GM19099 (cell line): Measurements from ENCODE around the gene PLXDC1.

Source experiments
- POLR2A ChIP-seq: IDR thresholded peaks from 3 replicates; pipeline ENCODE4 v1.6.1; 2011; ENCODE audit warnings: low read depth; ENCODE audit not compliant: insufficient read length; ENCODE audit errors: extremely low read depth

Gene PLXDC1

GRCh38 chr17:39191750-39192510 is 40.5 kb upstream of the PLXDC1 start:
- no peak for TF ChIP-seq POLR2A

GRCh38 chr17:39187152-39187830 is 35.9 kb upstream of the PLXDC1 start:
- TF ChIP-seq POLR2A, result no peak

DNA sequence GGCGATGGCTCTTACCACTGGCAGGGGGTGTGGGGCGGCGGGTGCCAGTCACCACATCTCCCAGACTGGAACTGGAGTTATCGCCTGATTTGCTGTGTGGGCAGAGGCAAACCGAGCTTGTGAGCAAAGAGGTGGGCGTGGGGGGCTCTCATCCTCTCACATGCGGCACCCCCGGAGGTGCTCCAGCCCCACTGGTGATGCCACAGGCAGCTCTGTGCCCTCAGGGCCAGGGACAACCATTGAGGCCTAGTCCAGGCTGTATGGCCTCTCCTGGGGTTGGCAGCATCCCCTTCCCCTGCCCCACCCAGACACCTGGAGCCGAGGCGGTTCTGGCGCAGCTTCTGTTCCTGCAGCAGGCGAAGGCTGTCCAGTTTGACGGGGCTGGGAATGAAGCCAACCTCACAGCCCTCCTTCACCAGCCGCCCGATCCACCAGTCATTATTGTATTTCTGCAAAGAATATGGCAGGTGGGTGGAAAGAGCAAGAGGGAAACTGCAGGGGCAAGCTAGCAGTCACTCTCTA is 35.1 kb upstream of the PLXDC1 start:
- no peak for TF ChIP-seq POLR2A

GRCh38 chr17:39183720-39184119 is 32.3 kb upstream of the PLXDC1 start:
- TF ChIP-seq POLR2A, result no peak

DNA sequence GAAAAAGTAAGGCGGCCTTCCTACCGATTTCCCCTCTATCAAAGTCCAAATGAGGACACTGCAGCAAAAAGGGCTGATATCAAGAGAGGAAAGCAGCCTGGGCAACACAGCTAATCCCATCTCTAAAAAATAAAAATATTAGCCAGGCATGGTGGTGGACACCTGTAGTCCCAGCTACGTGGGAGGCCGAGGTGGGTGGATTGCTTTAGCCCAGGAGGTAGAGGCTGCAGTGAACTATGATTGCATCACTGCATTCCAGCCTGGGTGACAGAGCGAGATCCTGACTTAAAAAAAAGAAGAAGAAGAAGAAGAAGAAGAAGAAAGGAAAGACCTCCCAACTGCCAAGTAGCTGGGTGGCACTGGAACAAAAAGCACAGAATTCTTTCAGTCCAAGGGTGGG is 31.6 kb upstream of the PLXDC1 start:
- TF ChIP-seq POLR2A, result no peak

DNA sequence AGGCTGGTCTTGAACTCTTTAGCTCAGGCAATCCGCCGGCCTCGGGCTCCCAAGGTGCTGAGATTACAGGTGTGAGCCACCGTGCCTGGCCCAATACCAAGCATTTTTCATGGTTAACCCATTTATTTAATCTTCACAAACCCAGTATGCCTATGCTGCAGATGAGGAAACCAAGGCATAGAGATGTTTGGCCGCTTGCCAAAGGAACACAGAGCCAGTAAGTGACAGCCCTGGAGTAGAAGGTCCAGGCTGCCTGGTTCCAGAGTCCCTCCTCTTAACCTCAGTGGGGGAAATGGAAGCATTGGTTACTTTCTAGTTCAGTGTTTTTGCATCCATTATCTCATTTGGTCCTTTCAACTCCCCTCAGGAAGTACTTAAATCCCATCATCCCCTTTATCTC is 29.9 kb upstream of the PLXDC1 start:
- no peak for TF ChIP-seq POLR2A

DNA sequence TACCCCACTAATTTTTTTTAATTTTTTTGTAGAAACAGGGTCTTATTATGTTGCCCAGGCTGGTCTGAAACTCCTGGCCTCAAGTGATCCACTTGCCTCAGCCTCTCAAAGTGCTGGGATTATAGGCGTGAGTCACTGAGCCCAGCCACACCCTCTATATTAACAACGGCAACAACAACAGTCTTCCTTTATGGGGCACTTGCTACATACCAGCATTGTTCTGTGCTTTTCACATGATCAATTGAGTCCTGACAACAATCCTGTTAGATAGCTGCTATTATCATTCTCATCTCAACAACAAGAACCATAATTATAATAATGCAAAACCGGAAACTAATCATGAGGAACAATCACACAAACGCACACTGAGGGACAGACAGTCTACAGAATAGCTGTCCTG is 27.1 kb upstream of the PLXDC1 start:
- TF ChIP-seq POLR2A, result no peak

DNA sequence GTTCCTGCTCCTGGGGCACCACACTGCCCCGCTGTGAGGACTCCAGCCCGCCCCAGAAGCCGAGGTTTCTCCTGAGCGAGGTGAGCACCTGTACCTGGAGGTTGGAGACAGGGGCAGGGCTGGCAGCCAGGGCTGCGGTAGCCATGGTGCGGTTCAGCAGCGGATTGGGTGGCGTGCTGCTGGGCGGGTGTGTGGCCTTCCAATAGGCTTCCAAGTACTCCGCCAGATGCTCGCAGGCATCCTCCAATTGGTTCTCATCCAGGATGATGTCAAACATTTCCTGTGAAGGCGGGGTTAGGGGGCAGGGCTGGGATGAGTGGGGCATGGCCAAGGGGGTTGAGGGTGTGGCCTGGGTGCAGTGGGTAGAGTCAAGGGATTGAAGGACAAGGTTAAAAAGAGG is 25.8 kb upstream of the PLXDC1 start:
- no peak for TF ChIP-seq POLR2A

DNA sequence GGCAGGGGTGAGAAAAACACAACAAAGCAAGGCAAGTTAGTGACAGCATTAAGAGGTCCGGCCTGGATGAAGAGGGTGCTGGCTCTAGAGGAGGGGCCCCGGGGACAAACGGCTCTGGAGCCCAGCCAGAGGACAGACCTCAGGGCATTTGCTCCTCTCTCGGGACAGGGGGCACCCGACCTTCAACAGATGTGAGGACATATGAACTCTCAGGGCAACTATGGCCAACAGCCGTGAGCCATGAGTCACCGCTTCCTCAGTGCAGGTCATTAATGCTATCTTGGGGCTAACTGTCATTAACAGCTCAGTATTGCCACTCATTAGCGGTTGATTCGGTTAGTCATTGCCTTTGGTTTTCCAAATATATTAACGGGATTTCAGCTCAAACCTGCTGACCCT is 24.3 kb upstream of the PLXDC1 start:
- no peak for TF ChIP-seq POLR2A

GRCh38 chr17:39174920-39175694 is 23.7 kb upstream of the PLXDC1 start:
- no peak for TF ChIP-seq POLR2A

- no peak for TF ChIP-seq POLR2A
Measured at GRCh38 chr17:39173526-39174274, 22.3 kb upstream of the PLXDC1 start.

DNA sequence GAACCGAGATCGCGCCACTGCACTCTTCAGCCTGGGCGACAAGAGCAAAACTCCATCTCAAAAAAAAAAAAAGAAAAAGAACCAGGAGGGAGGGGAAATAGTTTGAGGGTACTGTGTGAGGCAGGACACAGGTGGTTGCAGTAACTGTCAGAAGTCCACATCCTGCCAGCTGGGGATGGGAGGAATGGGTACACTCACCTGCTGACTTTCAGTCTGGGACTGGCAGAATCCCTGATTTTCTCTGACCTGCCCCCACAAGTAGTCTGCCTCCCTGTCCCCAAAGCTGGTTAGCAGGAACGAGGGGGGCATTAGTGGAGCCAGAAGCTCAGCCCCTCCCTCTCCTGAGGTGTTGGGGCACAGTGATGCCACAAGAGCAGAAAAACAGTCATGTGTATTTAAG is 21.6 kb upstream of the PLXDC1 start:
- no peak for TF ChIP-seq POLR2A

DNA sequence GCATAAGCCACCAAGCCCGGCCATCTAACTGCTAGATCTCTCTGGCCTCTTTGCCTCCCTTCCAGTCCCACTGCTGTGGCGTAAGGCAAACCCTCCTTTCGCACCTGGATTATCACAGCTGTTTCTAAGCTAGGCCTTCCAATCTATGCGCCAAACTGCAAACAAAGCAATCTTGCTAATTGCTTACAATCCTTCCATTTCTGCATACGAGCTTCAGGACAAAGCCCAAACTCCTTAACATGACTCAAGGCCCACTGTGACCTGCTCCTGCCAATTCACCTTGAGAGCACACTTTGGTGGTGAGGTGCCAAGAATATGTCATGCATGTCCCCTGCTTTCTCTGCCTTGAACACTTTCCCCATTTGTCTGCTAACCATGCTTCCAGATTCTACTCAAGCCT is 20.5 kb upstream of the PLXDC1 start:
- TF ChIP-seq POLR2A, result no peak

DNA sequence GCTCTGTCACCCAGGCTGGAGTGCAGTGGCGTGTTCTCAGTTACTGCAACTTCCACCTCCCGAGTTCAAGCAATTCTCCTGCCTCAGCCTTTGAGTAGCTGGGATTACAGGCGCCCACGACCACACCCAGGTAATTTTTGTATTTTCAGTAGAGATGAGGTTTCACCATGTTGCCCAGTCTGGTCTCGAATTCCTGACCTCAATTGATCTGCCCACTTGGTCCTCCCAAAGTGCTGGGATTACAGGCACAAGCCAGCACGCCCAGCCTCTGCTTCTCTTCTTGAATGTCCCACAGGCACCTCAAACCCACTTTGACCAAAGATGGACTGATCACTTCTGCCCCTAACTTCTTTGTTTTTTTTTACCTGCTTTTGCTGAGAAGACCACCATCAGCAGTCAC is 19.1 kb upstream of the PLXDC1 start:
- no peak for TF ChIP-seq POLR2A

DNA sequence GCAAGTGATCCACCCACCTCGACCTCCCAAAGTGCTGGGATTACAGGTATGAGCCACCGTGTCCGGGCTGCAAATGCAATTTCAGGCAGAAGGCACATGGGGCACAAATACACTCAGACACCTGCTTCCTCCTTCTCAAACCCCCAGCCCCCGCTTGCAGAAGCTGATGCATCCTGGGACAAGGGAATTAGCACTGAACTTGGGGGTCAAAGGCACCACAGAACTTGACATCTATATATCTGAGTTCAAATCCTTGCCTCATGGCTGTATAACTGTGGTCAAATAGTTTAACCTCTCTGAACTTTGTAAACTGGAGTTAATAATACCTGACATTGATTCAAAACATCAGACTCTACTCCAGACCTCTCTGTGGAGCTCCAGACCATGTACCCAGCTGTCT is 18.7 kb upstream of the PLXDC1 start:
- no peak for TF ChIP-seq POLR2A

GRCh38 chr17:39169518-39169917 is 18.1 kb upstream of the PLXDC1 start:
- TF ChIP-seq POLR2A, result no peak

GRCh38 chr17:39169101-39169500 is 17.7 kb upstream of the PLXDC1 start:
- TF ChIP-seq POLR2A, result no peak
